Testis (tissue), 3 donors: Measurements from ENCODE around the gene KLF1. TPM values are rescaled to one million over a fixed set of nuclear protein-coding genes. Genes with fewer than 3 reads are reported as not detected.
A peak's percentile ranks its signal among the peaks of the same experiment; 100 is the strongest.

Source experiments
- DNase-seq: peaks from one replicate; pipeline ENCODE4 v3.0.0-alpha.2; 2019
- H3K27ac ChIP-seq, 2 donors: fragments of 200-600 bp; sonication (generic); one replicate each; pipeline ENCODE4 v1.5.1; 2019
- H3K27me3 ChIP-seq: fragments of 200-600 bp; sonication (generic); one replicate; pipeline ENCODE4 v1.5.1; 2019
- H3K36me3 ChIP-seq: fragments of 200-600 bp; sonication (generic); one replicate; pipeline ENCODE4 v1.5.1; 2017; ENCODE audit warnings: low read depth; ENCODE audit errors: missing control alignments
- H3K4me1 ChIP-seq: fragments of 200-600 bp; sonication (generic); one replicate; pipeline ENCODE4 v1.5.1; 2019
- H3K4me3 ChIP-seq, 2 donors: fragments of 200-600 bp; sonication (generic); one replicate each; pipeline ENCODE4 v1.5.1; 2017 to 2019
- H3K9me3 ChIP-seq: fragments of 200-600 bp; sonication (generic); one replicate; pipeline ENCODE4 v1.5.1; 2017
- POLR2A ChIP-seq: fragments of 450-650 bp; IDR thresholded peaks from one replicate; pipeline ENCODE4 v1.6.1; 2017; ENCODE audit warnings: antibody characterized with exemption, mild to moderate bottlenecking, moderate library complexity
- WGBS, 2 donors: methylation state at CpG; one replicate each; pipeline ENCODE4 v1.1.5; 2018; 5-methylcytosine and 5-hydroxymethylcytosine counted together
- intact Hi-C: fragments of 100-400 bp; cut with DNase I; formaldehyde crosslinking; loops from one replicate; pipeline ENCODE4 v1.15.1; 2023; ENCODE audit warnings: low total_unique reads
- polyA plus RNA-seq: library from polyadenylated mRNA; stranded (reverse); fragments of 350-450 nt; fragmentation: Illumina TruSeq; extraction: RNeasy Lipid Tissue Mini Kit (QIAGEN cat#74804); gene quantifications from one replicate; pipeline ENCODE4 v1.2.3, GENCODE V29; 2014; ENCODE audit warnings: low read depth, low replicate concordance; ENCODE audit not compliant: insufficient read depth
- total RNA-seq, 2 donors: library from RNA; depleted of rRNA; stranded (reverse); fragments of >200 nt; gene quantifications; one replicate each; pipeline ENCODE4 v1.2.3, GENCODE V29; 2016
- TF ChIP-seq, protein P1 (sequence below), 3 experiments: fragments of 450-650 bp in 2 of 3; fragments of 200-600 bp in 1 of 3; sonication (generic) in 1 of 3; IDR thresholded peaks; one replicate each; pipeline ENCODE4 v1.5.1; 2016 to 2019; ENCODE audit warnings: antibody characterized with exemption in 3 of 3, mild to moderate bottlenecking in 2 of 3, moderate library complexity in 1 of 3

Gene KLF1
- total and polyA plus RNA-seq, 3 donors from 2014 or later, result 0.24 to 0.31 TPM; not detected in 1

DNA sequence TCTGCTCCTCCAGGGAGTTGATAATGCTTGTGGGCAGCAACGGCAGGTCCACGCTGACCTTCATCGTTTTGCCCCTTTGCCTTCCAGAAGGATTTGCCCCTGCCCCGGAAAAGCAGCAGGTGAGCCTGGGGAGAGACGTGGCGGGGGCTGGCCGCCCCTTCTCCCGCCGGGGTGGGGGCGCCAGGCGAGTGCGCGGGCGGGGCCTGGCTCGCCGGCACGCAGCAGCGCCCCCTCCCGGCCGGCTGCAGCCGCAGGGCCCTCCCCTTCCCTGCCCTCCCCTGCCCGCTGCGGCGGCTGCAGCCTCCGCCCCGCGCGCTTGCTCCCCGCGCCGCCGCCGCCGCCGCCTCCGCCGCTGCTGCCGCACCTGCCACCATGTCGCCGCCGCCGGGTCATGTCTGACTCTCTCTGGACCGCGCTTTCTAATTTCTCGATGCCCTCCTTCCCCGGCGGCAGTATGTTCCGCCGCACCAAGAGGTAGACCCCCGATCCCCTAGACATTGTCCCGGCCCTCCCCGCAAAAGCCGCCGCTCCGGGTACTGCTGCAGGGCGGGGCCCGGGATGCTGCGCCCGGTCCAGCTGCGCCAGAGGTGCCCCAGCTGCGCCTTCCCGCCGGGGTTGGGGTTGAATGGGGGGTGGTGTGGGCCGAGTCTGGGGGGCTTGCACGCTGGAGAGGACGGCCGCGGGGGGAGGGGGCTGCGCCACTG is 48.7 kb downstream of the KLF1 start, which contains the start of gene MAST1:
Gene MAST1, plus strand, starts transcription at position 334 of the 704 bp plus-strand sequence. Its CDS starts 58 bp downstream, at position 392.
- Histone ChIP-seq H3K9me3 (no peaks in the 10 kb centered on the region), H3K27ac (no peak within 1 kb of the TSS), H3K4me3 (peak within 1 kb of the TSS in 1 of 2 donors; percentile 26), H3K36me3 (no peaks in the 10 kb centered on the region), H3K4me1 (peaks cover 5% of the 10 kb centered on the region), H3K27me3 (peaks cover 6% of the 10 kb centered on the region)
- DNase-seq, result peak; percentile 45
- TF ChIP-seq, protein P1, sequence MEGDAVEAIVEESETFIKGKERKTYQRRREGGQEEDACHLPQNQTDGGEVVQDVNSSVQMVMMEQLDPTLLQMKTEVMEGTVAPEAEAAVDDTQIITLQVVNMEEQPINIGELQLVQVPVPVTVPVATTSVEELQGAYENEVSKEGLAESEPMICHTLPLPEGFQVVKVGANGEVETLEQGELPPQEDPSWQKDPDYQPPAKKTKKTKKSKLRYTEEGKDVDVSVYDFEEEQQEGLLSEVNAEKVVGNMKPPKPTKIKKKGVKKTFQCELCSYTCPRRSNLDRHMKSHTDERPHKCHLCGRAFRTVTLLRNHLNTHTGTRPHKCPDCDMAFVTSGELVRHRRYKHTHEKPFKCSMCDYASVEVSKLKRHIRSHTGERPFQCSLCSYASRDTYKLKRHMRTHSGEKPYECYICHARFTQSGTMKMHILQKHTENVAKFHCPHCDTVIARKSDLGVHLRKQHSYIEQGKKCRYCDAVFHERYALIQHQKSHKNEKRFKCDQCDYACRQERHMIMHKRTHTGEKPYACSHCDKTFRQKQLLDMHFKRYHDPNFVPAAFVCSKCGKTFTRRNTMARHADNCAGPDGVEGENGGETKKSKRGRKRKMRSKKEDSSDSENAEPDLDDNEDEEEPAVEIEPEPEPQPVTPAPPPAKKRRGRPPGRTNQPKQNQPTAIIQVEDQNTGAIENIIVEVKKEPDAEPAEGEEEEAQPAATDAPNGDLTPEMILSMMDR (IDR thresholded peaks at IDR 0.05), result peak in 2 of 3 experiments; percentile 22 to 36
- TF ChIP-seq POLR2A, result no peak
- WGBS, 2 donors, result 1% methylated on average over 18 to 51 of the region's 69 CpGs
- intact Hi-C loops, result no loop called here

DNA sequence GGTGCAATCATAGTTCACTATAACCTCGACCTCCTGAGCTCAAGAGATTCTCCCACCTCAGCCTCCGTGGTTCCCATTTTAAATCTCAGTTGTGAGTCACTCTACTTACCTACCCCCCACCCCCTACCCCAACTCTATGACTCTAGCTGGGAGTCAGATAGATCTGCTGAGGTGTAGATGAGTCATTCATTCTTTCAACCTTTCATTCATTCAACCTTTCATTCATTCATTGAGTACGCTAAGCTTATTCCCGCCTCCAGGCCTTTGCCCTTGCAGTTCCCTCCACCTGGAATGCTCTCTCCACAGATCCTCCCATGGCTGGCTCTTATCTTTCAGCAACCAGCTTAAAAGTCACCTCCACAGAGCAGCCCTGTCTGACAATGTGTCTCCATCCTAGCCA is 49.8 kb downstream of the KLF1 start:
- H3K4me1 ChIP-seq, result peaks cover 5% of the 10 kb centered on the region
- TF ChIP-seq, protein P1 (IDR thresholded peaks at IDR 0.05), result no peak
- TF ChIP-seq POLR2A, result no peak
- H3K4me3 ChIP-seq, result no peak overlapping the region
- H3K27ac ChIP-seq, result no peak overlapping the region
- no peak for DNase-seq
- no peaks in the 10 kb centered on the region for H3K36me3 ChIP-seq
- H3K27me3 ChIP-seq, result peaks cover 6% of the 10 kb centered on the region
- 40 to 60% methylated on average over 4 of the region's 4 CpGs for WGBS, 2 donors
- no peaks in the 10 kb centered on the region for H3K9me3 ChIP-seq
- intact Hi-C loops, result no loop called here

- H3K27me3 ChIP-seq, result peaks cover 6% of the 10 kb centered on the region
- intact Hi-C loops, result no loop called here
- H3K4me3 ChIP-seq, result no peak overlapping the region
- H3K4me1 ChIP-seq, result peaks cover 5% of the 10 kb centered on the region
- WGBS, 2 donors, result 3 to 8% methylated on average over 6 of the region's 6 CpGs
- TF ChIP-seq, protein P1 (IDR thresholded peaks at IDR 0.05), result no peak
- TF ChIP-seq POLR2A, result no peak
- no peaks in the 10 kb centered on the region for H3K36me3 ChIP-seq
- no peak for DNase-seq
- H3K27ac ChIP-seq, result no peak overlapping the region
- H3K9me3 ChIP-seq, result no peaks in the 10 kb centered on the region
Observed at GRCh38 chr19:12836529-12836863, 50.5 kb downstream of the KLF1 start.

GRCh38 chr19:12834976-12835757 is 51.8 kb downstream of the KLF1 start:
- TF ChIP-seq, protein P1 (IDR thresholded peaks at IDR 0.05), result no peak
- no peak for TF ChIP-seq POLR2A
- Histone ChIP-seq H3K27me3 (peaks cover 6% of the 10 kb centered on the region), H3K4me1 (peaks cover 5% of the 10 kb centered on the region), H3K4me3 (no peak overlapping the region), H3K36me3 (no peaks in the 10 kb centered on the region), H3K9me3 (no peaks in the 10 kb centered on the region), H3K27ac (no peak overlapping the region)
- WGBS, 2 donors, result 2 to 5% methylated on average over 38 to 39 of the region's 39 CpGs
- intact Hi-C loops, result no loop called here
- peak; percentile 61 for DNase-seq
